ENCODE measurements around the gene LBX2.
"Not testable (repeated sequence)": the region's sequence is repeated elsewhere in the genome, so short reads cannot be mapped to it uniquely, and the experiment has no call there.

The LBX2 gene

DNA sequence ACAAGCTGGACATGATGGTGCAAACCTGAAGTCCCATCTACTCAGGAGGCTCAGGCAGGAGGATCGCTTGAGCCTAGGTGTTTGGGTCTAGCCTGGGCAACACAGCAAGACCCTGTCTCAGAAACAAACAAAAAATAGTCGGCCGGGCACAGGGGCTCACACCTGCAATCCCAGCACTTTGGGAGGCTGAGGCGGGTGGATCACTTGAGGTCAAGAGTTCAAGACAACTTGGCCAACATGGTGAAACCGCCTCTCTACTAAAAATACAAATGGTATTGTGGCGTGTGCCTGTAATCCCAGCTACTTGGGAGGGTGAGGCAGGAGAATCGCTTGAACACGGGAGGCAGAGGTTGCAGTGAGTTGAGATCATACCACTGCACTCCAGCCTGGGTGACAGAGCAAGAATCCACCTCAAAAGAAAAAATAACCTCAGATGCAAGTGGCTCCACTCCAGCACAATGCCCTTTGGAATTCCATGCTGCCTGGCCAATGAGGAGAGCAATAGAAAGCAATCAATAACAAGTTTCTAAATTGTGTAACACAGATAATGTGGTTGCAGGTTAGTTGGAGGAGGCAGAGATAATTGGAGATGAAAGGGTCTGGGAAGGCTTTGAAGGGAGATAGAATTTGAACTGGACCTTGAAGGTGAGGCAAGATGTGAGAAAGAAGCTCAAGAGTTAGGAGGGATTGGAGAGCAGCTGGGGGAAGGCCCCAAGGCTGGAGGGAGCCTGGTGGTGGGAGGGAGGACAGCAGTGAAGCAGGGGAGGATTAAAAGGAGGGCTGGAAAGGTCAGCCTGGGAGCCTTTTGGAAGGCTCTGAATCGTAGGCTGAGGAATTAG lies 10.5 kb downstream of the LBX2 start:
- H3K4me1 ChIP-seq (ENCODE audit: control insufficient read depth, insufficient read depth, low read length) = peaks cover 5% of the 10 kb centered on the region
- H3K27me3 ChIP-seq (ENCODE audit: control insufficient read depth, insufficient read depth, low read length) = no peaks in the 10 kb centered on the region
- no peak overlapping the region for H3K9ac ChIP-seq (ENCODE audit: low read depth, low read length)
- H3K4me2 ChIP-seq (ENCODE audit: low read length) = no peak overlapping the region
- H3K9me3 ChIP-seq (replicated peaks; ENCODE audit: low read length) = no peaks in the 10 kb centered on the region
- no peak overlapping the region for H3K4me3 ChIP-seq (ENCODE audit: low read length)
- H3K36me3 ChIP-seq (ENCODE audit: insufficient read depth, low read length) = peaks cover 40% of the 10 kb centered on the region

DNA sequence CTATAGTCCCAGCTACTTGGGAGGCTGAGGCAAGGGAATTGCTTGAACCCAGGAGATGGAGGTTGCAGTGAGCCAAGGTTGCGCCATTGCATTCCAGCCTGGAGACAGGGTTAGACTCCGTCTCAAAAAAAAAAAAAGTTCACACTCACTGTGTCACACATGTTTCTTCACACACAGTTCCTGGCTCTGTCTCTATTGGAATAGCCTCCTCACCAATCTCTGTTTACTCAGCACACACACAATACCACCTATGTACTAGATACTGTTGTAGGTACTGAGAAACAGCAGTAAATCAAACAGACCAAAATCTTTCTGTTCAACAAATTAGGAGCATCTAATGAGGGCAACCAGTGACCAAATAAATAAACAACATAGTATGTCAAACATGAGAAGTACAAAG lies 13.3 kb downstream of the LBX2 start:
- Histone ChIP-seq H3K36me3 (ENCODE audit: insufficient read depth, low read length) (peaks cover 18% of the 10 kb centered on the region), H3K9ac (ENCODE audit: low read depth, low read length) (no peak overlapping the region), H3K4me3 (ENCODE audit: low read length) (no peak overlapping the region), H3K4me2 (ENCODE audit: low read length) (no peak overlapping the region), H3K9me3 (replicated peaks; ENCODE audit: low read length) (no peaks in the 10 kb centered on the region), H3K4me1 (ENCODE audit: control insufficient read depth, insufficient read depth, low read length) (peaks cover 9% of the 10 kb centered on the region), H3K27me3 (ENCODE audit: control insufficient read depth, insufficient read depth, low read length) (no peaks in the 10 kb centered on the region)

DNA sequence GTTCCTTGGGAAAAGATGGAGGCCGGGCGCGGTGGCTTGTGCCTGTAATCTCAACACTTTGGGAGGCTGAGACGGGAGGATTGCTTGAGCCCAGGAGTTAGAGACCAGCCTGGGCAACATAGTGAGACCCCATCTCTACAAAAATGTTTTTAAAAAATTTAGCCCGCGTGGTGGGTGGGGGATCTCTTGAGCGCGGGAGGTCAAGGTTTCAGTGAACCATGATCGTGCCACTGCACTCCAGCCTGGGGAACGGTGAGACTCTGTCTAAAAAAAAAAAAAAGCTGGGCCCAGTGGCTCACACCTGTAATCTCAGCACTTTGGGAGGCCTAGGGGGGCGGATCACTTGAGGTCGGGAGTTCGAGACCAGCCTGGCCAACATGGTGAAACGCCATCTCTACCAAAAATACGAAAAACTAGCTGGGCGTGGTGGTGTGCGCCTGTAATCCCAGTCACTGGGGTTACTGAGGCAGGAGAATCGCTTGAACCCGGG lies 15.7 kb downstream of the LBX2 start:
- Histone ChIP-seq H3K36me3 (ENCODE audit: insufficient read depth, low read length) (peaks cover 18% of the 10 kb centered on the region), H3K4me1 (ENCODE audit: control insufficient read depth, insufficient read depth, low read length) (peaks cover 16% of the 10 kb centered on the region), H3K4me3 (ENCODE audit: low read length) (peak overlapping the region; percentile 83), H3K4me2 (ENCODE audit: low read length) (peak overlapping the region; percentile 91), H3K9ac (ENCODE audit: low read depth, low read length) (peak overlapping the region; percentile 87)
- H3K27me3 ChIP-seq (ENCODE audit: control insufficient read depth, insufficient read depth, low read length); H3K9me3 ChIP-seq (replicated peaks; ENCODE audit: low read length): not testable (repeated sequence)

DNA sequence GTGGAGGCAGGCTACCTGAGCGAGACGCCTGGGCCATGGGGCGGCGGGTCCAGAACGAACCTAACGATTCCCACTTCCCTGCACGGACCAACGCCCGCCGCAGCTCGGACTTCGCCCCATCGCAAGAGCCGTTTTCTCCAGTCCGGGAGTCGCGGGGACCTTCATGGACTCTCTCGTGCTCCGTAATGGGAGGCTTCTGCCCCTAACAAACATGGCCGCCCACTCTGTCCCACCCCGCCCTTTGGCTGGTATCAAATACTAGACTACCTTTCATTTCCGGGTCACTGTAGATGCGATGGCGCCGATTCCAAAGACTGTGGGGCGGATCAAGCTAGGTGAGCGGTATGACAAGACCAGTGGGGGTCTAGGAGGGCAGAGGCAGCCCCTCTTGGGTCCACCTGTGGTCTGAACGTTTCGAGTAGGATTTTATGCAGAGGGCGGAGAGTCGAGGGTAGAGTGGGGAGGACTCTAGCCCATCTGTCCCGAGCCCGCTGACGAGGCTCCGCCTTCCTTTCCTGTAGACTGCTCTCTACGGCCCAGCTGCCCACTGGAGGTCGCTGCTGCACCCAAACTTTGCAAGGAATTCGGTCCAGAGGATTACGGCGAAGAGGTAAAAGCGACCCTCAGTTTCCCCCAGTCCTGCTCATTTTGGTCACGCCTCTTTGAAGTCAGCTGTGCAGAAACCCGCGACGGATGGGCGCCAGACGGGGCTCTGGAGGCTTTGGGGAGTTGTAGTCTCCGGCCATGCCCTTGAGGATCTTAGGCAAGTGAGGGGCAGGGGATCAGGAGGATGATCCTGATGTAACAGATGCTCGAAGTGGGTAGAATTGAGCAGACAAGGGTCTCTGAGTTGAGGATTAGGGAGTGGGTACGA lies 16.4 kb downstream of the LBX2 start, which contains the start of the genes CCDC142 and TTC31:
CCDC142 (minus strand) TSS at position 198 of the 874 bp plus-strand sequence; CDS start at position 37, 161 bp downstream.
TTC31 (plus strand) TSS at position 281 of the 874 bp plus-strand sequence; CDS start at position 296, 15 bp downstream.
- Histone ChIP-seq H3K4me1 (ENCODE audit: control insufficient read depth, insufficient read depth, low read length) (peaks cover 16% of the 10 kb centered on the region), H3K4me3 (ENCODE audit: low read length) (peak within 1 kb of the TSS; percentile 83), H3K36me3 (ENCODE audit: insufficient read depth, low read length) (peaks cover 18% of the 10 kb centered on the region), H3K9ac (ENCODE audit: low read depth, low read length) (peak within 1 kb of the TSS; percentile 87), H3K4me2 (ENCODE audit: low read length) (peak within 1 kb of the TSS; percentile 91), H3K9me3 (replicated peaks; ENCODE audit: low read length) (no peaks in the 10 kb centered on the region), H3K27me3 (ENCODE audit: control insufficient read depth, insufficient read depth, low read length) (no peaks in the 10 kb centered on the region)

DNA sequence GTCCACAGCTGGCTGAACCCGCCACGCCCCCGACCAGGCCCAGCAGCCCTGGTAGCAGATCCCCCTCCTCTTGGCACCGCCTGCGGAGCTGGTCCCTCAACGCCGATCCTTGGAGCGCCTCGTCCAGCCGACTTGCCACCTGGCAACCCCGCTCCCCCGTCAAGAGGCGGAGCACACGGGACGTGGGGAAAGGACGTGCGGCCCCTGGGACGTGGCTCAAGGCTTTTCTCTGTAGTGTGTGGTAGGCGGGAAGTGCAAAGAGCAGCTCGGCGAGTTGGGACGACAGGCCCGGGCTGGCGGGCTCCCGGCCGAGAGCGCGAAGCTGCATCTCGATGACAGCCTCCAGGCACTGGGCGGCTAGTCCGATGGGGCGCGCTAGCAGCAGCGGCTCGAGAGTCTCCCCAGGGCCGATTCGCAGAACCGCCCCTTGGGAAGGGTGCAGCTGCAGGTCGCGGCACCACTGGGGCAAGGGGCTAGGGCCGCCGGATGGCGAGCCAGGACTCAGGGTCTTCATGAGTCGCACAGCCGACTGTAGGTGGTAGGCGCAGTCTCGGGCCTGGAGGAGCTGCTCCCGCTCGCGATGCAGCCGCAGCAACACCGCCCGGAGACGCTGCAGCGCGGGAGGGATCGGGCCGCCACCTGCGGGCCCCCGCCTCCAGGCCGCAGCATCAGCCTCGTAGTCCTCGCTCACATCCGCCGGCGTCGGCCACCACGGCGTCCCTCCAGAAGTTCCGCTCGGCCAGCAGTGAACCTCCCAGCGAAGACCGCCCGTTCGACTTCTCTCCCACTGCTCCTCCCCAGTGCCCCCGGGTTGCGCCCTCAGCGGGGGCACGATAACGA lies 17.2 kb downstream of the LBX2 start:
- H3K4me1 ChIP-seq (ENCODE audit: control insufficient read depth, insufficient read depth, low read length) = peaks cover 16% of the 10 kb centered on the region
- H3K4me3 ChIP-seq (ENCODE audit: low read length) = peak overlapping the region; percentile 83
- H3K27me3 ChIP-seq (ENCODE audit: control insufficient read depth, insufficient read depth, low read length) = no peaks in the 10 kb centered on the region
- H3K4me2 ChIP-seq (ENCODE audit: low read length) = peak overlapping the region; percentile 91
- no peaks in the 10 kb centered on the region for H3K9me3 ChIP-seq (replicated peaks; ENCODE audit: low read length)
- peaks cover 24% of the 10 kb centered on the region for H3K36me3 ChIP-seq (ENCODE audit: insufficient read depth, low read length)
- peak overlapping the region; percentile 87 for H3K9ac ChIP-seq (ENCODE audit: low read depth, low read length)

DNA sequence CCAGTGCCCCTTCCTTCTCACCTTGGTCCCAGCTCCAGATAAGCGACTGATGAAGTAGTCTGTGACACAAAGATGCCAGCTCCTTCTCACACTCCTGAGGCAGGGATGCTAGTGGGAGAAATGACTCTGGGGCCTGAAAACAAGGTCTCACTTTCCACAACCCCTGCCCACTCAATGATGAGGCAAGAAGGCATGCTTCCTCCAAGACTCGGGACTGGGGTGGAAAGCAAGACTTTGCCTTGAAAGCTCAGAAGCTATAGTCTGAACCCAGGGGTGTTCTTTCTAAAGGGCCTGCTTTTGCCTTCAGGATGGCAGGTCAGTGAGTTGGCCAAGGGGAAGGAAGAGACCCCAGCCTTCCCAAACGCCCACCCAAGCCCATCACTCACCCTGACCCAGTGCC lies 18.0 kb downstream of the LBX2 start:
- Histone ChIP-seq H3K9me3 (replicated peaks; ENCODE audit: low read length) (no peaks in the 10 kb centered on the region), H3K4me2 (ENCODE audit: low read length) (peak overlapping the region; percentile 91), H3K4me1 (ENCODE audit: control insufficient read depth, insufficient read depth, low read length) (peaks cover 16% of the 10 kb centered on the region), H3K9ac (ENCODE audit: low read depth, low read length) (peak overlapping the region; percentile 87), H3K27me3 (ENCODE audit: control insufficient read depth, insufficient read depth, low read length) (no peaks in the 10 kb centered on the region), H3K4me3 (ENCODE audit: low read length) (peak overlapping the region; percentile 83), H3K36me3 (ENCODE audit: insufficient read depth, low read length) (peaks cover 29% of the 10 kb centered on the region)

DNA sequence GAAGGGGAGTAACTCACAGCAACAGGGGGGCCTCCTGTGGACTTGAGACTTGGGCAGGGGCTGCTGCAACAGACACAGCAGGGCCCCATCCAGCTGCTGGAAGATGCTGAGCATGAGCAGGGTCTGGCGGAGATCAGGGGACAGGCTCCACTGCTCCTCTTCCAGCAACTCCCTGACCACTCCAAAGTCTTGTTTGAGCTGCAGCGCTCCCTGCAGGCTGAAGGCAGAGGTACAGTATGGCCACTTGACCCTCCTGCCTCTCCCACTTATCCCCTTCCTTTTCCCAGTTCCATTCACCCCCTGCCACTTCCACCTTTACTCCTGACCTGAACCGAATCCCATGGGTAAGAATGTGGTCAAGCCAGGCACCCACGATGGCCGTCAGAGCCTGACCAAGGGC lies 24.5 kb downstream of the LBX2 start:
- H3K9me3 ChIP-seq (replicated peaks; ENCODE audit: low read length) = no peaks in the 10 kb centered on the region
- no peak overlapping the region for H3K4me3 ChIP-seq (ENCODE audit: low read length)
- H3K4me1 ChIP-seq (ENCODE audit: control insufficient read depth, insufficient read depth, low read length) = peaks cover 14% of the 10 kb centered on the region
- no peak overlapping the region for H3K9ac ChIP-seq (ENCODE audit: low read depth, low read length)
- H3K4me2 ChIP-seq (ENCODE audit: low read length) = no peak overlapping the region
- H3K36me3 ChIP-seq (ENCODE audit: insufficient read depth, low read length) = peaks cover 24% of the 10 kb centered on the region
- H3K27me3 ChIP-seq (ENCODE audit: control insufficient read depth, insufficient read depth, low read length) = no peaks in the 10 kb centered on the region

DNA sequence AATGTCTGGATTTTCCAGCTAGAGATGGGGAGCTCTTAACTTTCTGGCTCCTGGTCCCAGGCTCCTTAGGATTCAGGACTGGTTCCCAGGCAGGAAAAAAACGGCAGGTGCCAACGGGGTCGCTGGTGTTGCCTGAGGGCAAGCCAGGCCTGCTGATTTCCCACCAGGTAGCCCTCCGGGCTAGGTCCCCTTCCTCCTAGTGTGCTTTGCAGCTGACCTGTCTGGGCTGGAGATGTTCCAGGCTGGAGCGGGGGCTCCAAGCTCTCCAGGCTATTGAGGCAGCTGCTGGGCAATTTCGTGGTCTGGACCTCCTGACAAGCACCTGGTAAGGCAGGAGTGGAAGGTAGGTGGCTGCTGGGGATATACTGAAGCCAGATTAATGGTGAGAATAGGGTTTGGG lies 24.9 kb downstream of the LBX2 start:
- Histone ChIP-seq H3K4me1 (ENCODE audit: control insufficient read depth, insufficient read depth, low read length) (peaks cover 14% of the 10 kb centered on the region), H3K36me3 (ENCODE audit: insufficient read depth, low read length) (peaks cover 22% of the 10 kb centered on the region), H3K4me2 (ENCODE audit: low read length) (no peak overlapping the region), H3K9me3 (replicated peaks; ENCODE audit: low read length) (no peaks in the 10 kb centered on the region), H3K27me3 (ENCODE audit: control insufficient read depth, insufficient read depth, low read length) (no peaks in the 10 kb centered on the region), H3K4me3 (ENCODE audit: low read length) (no peak overlapping the region), H3K9ac (ENCODE audit: low read depth, low read length) (no peak overlapping the region)

DNA sequence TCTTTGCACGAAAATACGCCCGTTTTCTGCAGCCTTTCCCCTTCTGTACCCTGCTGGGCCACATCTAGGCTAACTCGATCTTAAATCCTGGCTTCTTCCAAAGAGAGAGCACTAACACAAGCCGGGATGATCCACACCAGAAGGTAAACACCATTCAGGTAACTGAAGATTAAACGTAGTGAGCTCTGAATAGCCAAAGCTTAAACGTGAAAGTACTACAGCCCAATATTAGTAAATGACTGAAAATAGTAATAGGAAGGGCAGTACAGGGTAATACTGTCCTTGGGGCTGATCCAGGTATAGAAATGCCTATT lies 26.5 kb downstream of the LBX2 start:
- Histone ChIP-seq H3K27me3 (ENCODE audit: control insufficient read depth, insufficient read depth, low read length) (no peaks in the 10 kb centered on the region), H3K4me2 (ENCODE audit: low read length) (peak overlapping the region; percentile 93), H3K4me3 (ENCODE audit: low read length) (peak overlapping the region; percentile 89), H3K9me3 (replicated peaks; ENCODE audit: low read length) (no peaks in the 10 kb centered on the region), H3K9ac (ENCODE audit: low read depth, low read length) (peak overlapping the region; percentile 91), H3K4me1 (ENCODE audit: control insufficient read depth, insufficient read depth, low read length) (peaks cover 14% of the 10 kb centered on the region), H3K36me3 (ENCODE audit: insufficient read depth, low read length) (peaks cover 22% of the 10 kb centered on the region)

DNA sequence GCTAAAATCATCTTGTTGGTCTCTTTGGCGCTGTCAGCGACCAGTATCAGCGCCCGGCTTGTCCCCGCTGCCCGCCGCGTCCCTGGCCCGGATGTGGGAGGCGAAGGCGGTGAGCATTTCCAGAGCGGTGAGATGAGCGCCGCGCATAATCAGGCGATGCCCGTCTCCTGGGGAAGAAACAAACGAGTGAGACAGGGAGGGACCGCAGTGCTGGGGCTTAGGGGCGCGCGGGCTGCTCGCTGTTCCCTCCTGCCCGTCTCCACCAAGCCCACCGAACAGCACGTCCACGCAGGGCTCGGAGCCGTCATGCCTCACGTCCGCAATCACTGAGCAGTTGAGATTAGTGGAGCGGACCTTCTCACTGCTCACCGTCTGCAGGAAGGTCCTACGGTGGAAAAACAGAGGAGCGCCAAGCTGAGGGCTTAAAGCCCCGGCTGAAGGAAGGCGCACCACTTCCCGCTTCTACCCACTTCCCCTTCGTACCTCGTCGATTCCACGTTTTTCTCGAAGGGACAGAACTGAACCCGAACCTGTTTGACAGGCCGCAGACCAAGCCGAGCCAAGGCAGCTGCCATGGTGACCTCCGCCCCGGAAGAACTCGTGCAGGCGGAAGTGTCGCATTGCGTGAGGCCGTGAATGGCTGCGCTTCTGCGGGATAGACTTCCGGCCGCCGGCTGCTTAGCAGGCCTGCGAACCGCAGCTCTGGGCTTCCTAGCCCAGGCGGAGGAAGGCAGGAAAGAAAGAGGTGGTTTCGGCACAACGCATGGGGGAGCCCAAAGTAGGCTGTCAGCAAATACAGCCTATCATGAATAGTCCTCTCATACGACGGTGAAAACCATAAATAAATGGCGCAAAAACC lies 27.1 kb downstream of the LBX2 start, which contains the start of gene MRPL53:
MRPL53 (minus strand) TSS at position 595 of the 859 bp plus-strand sequence; CDS start at position 575, 20 bp downstream.
- peaks cover 18% of the 10 kb centered on the region for H3K36me3 ChIP-seq (ENCODE audit: insufficient read depth, low read length)
- H3K4me3 ChIP-seq (ENCODE audit: low read length) = peak within 1 kb of the TSS; percentile 89
- H3K9ac ChIP-seq (ENCODE audit: low read depth, low read length) = peak within 1 kb of the TSS; percentile 91
- peak within 1 kb of the TSS; percentile 93 for H3K4me2 ChIP-seq (ENCODE audit: low read length)
- H3K27me3 ChIP-seq (ENCODE audit: control insufficient read depth, insufficient read depth, low read length) = no peaks in the 10 kb centered on the region
- H3K9me3 ChIP-seq (replicated peaks; ENCODE audit: low read length) = no peaks in the 10 kb centered on the region
- H3K4me1 ChIP-seq (ENCODE audit: control insufficient read depth, insufficient read depth, low read length) = peaks cover 14% of the 10 kb centered on the region
